Neural cell (in vitro differentiated cells): ENCODE data around the gene RASGRP4.

Experiments
- CTCF ChIP-seq: fragments of 450-650 bp; IDR thresholded peaks from 2 replicates; pipeline ENCODE4 v1.5.1; 2014; ENCODE audit warnings: antibody characterized with exemption, mild to moderate bottlenecking, moderate library complexity; ENCODE audit not compliant: poor library complexity, severe bottlenecking
- EP300 ChIP-seq: fragments of 450-650 bp; conservative IDR thresholded peaks from 2 replicates; pipeline ENCODE4 v1.6.1; 2014; ENCODE audit warnings: antibody characterized with exemption, mild to moderate bottlenecking, moderate library complexity; ENCODE audit not compliant: poor library complexity, severe bottlenecking
- RAD21 ChIP-seq: fragments of 450-650 bp; conservative IDR thresholded peaks from 2 replicates; pipeline ENCODE4 v1.6.1; 2014; ENCODE audit warnings: antibody characterized with exemption, mild to moderate bottlenecking, moderate library complexity

GRCh38 chr19:38457202-38457601 lies 31.2 kb upstream of the RASGRP4 start:
- TF ChIP-seq RAD21: no peak
- no peak for TF ChIP-seq EP300
- no peak for TF ChIP-seq CTCF
